Activated B cell treated with CpG ODN at 0.5 μM for 24 hours (primary cell): Measurements from ENCODE around the gene SYF2. TPM values are rescaled to one million over a fixed set of nuclear protein-coding genes. Genes with fewer than 3 reads are reported as not detected.

Source experiments
- ATAC-seq: fragments of 200-7000 bp; cut with Tn5 transposase; one replicate; pipeline ENCODE4 v1.10.0; 2021; ENCODE audit warnings: low read depth, mild to moderate bottlenecking, moderate library complexity
- CTCF ChIA-PET: fragments of 350-600 bp; sonication (Branson Sonifier 250); formaldehyde crosslinking; loops from one replicate; lab custom pipeline; 2021; ENCODE audit warnings: antibody characterized with exemption; lab: Charles Lee
- POLR2A ChIA-PET: fragments of 350-600 bp; sonication (Branson Sonifier 250); formaldehyde crosslinking; loops from one replicate; lab custom pipeline; 2021; ENCODE audit warnings: antibody characterized with exemption; lab: Charles Lee
- DNase-seq: peaks from one replicate; pipeline ENCODE4 v3.0.0; 2022
- H3K27ac Mint-ChIP-seq: one replicate; pipeline ENCODE4 v1.8.0; 2020; ENCODE audit warnings: mixed read lengths
- H3K27me3 Mint-ChIP-seq: one replicate; pipeline ENCODE4 v1.8.0; 2021; ENCODE audit warnings: mixed read lengths
- H3K36me3 Mint-ChIP-seq: one replicate; pipeline ENCODE4 v1.8.0; 2021; ENCODE audit warnings: low read depth, mixed read lengths
- H3K4me1 Mint-ChIP-seq: one replicate; pipeline ENCODE4 v1.8.0; 2021; ENCODE audit warnings: mixed read lengths
- H3K4me3 Mint-ChIP-seq: one replicate; pipeline ENCODE4 v1.8.0; 2020; ENCODE audit warnings: mild to moderate bottlenecking, mixed read lengths
- H3K9me3 Mint-ChIP-seq: one replicate; pipeline ENCODE4 v1.8.0; 2020; ENCODE audit warnings: mixed read lengths
- CTCF ChIP-seq: fragments of 200-600 bp; IDR thresholded peaks from one replicate; pipeline ENCODE4 v1.8.0; 2022; ENCODE audit warnings: antibody characterized with exemption, mild to moderate bottlenecking
- intact Hi-C: fragments of 100-400 bp; cut with micrococcal nuclease; formaldehyde crosslinking; loops from one replicate; pipeline ENCODE4 v1.15.1; 2024
- total RNA-seq: library from RNA; stranded (reverse); gene quantifications from 2 replicates; pipeline ENCODE4 v1.2.3, GENCODE V29; 2022

The SYF2 gene
- total RNA-seq, 1 donor from 2014 or later: 51.1 TPM

- ChIA-PET POLR2A (interaction anchor here (0.7 kb wide), 1 partner anchor 359 kb away, joined by 8 read pairs; no protein-coding TSS in a partner anchor), CTCF (no interaction called here)
- Mint-ChIP-seq H3K36me3 (no peaks in the 10 kb centered on the region), H3K9me3 (no peaks in the 10 kb centered on the region), H3K4me3 (no peak overlapping the region), H3K27ac (no peak overlapping the region), H3K4me1 (no peaks in the 10 kb centered on the region), H3K27me3 (no peaks in the 10 kb centered on the region)
- TF ChIP-seq CTCF: no peak
- intact Hi-C loops: no loop called here
- DNase-seq: no peak
- ATAC-seq: no peak
Measured at GRCh38 chr1:25208561-25209222, 23.6 kb downstream of the SYF2 start.

GRCh38 chr1:25208092-25208491 is 24.2 kb downstream of the SYF2 start:
- Mint-ChIP-seq H3K9me3 (no peaks in the 10 kb centered on the region), H3K4me3 (no peak overlapping the region), H3K4me1 (no peaks in the 10 kb centered on the region), H3K27me3 (no peaks in the 10 kb centered on the region), H3K36me3 (no peaks in the 10 kb centered on the region), H3K27ac (no peak overlapping the region)
- no peak for DNase-seq
- POLR2A ChIA-PET: interaction anchor here (0.7 kb wide), 1 partner anchor 359 kb away, joined by 8 read pairs; no protein-coding TSS in a partner anchor
- no peak for TF ChIP-seq CTCF
- CTCF ChIA-PET: no interaction called here
- no peak for ATAC-seq
- intact Hi-C loops: no loop called here

DNA sequence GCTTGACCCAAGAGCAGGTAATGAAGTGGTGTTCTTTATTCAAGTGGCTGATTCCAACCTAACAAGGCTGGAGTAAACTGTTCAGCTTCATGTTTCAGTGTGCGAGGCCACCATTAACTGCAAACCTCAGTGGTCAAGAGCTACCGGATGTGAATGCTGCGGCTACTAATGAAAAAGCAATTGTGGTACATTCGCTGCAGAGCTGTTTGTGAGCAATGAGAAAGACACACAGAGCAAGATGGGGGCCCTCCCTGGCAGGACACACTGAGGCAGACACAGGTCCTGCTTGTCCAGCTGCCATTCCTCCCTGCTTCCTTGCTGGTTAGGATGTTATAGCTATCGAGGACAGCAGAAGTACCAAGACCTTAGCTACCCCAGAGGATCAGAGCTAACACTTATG is 26.1 kb downstream of the SYF2 start:
- no peak for DNase-seq

DNA sequence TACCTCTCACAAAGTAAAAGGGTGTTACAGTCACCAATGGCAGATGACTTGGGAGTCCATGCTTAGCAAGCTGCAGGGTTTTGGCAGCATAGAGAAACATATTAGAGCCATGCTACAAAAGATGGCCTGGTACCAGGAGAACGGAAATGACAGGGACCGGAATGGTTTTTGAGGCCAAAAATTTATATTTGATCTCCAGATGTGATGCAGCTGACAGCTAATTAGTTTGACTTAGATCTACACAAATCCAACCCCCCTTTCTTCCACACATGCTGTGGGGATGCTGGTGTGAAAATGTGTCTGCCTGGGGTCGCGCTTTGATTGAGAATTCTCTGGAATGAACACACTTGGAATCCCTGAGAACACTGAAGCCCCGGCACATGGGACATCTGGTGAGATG is 26.5 kb downstream of the SYF2 start:
- intact Hi-C loops: loop anchor here (1.0 to 2.0 kb wide), 5 partner anchors 57 to 357 kb away; partner anchors contain the start of gene RUNX3
- H3K27me3 Mint-ChIP-seq: no peaks in the 10 kb centered on the region
- no peaks in the 10 kb centered on the region for H3K9me3 Mint-ChIP-seq
- CTCF ChIA-PET: interaction anchor here (0.6 to 5.8 kb wide), 9 partner anchors 15 to 517 kb away, joined by 3 to 79 read pairs (median 4); no protein-coding TSS in a partner anchor
- H3K4me3 Mint-ChIP-seq: no peak overlapping the region
- POLR2A ChIA-PET: interaction anchor here (1.0 to 1.1 kb wide), 2 partner anchors 27 to 42 kb away, joined by 3 to 4 read pairs; partner anchors contain the start of genes RSRP1 and SYF2
- H3K4me1 Mint-ChIP-seq: no peaks in the 10 kb centered on the region
- H3K36me3 Mint-ChIP-seq: no peaks in the 10 kb centered on the region
- DNase-seq: no peak
- TF ChIP-seq CTCF: no peak
- no peak overlapping the region for H3K27ac Mint-ChIP-seq
- no peak for ATAC-seq

More for the DNA sequence above, 26.1 kb downstream of the SYF2 start:
- POLR2A ChIA-PET: interaction anchor here (1.0 kb wide), 1 partner anchor 41 kb away, joined by 3 read pairs; the partner anchor contains the start of gene RSRP1
- TF ChIP-seq CTCF: no peak
- CTCF ChIA-PET: interaction anchor here (1.2 to 5.8 kb wide), 7 partner anchors 10 to 370 kb away, joined by 3 to 79 read pairs (median 4); no protein-coding TSS in a partner anchor
- no peak overlapping the region for H3K27ac Mint-ChIP-seq
- H3K4me1 Mint-ChIP-seq: no peaks in the 10 kb centered on the region
- H3K27me3 Mint-ChIP-seq: no peaks in the 10 kb centered on the region
- no peaks in the 10 kb centered on the region for H3K36me3 Mint-ChIP-seq
- H3K4me3 Mint-ChIP-seq: no peak overlapping the region
- H3K9me3 Mint-ChIP-seq: no peaks in the 10 kb centered on the region
- ATAC-seq: no peak
- intact Hi-C loops: no loop called here
